Loucy (cell line): ENCODE results near the gene TUBB4B.

Experiments used
- EZH2phosphoT487 ChIP-seq: fragments of 200-600 bp; IDR thresholded peaks from 2 replicates; pipeline ENCODE4 v1.6.1; 2018; ENCODE audit warnings: antibody characterized with exemption, mild to moderate bottlenecking, moderate library complexity, borderline replicate concordance
- TF ChIP-seq, protein P1 (sequence below): fragments of 200-600 bp; sonication (generic); conservative IDR thresholded peaks from 2 replicates; pipeline ENCODE4 v1.5.1; 2014; ENCODE audit warnings: mild to moderate bottlenecking, antibody characterized with exemption, low read length

DNA sequence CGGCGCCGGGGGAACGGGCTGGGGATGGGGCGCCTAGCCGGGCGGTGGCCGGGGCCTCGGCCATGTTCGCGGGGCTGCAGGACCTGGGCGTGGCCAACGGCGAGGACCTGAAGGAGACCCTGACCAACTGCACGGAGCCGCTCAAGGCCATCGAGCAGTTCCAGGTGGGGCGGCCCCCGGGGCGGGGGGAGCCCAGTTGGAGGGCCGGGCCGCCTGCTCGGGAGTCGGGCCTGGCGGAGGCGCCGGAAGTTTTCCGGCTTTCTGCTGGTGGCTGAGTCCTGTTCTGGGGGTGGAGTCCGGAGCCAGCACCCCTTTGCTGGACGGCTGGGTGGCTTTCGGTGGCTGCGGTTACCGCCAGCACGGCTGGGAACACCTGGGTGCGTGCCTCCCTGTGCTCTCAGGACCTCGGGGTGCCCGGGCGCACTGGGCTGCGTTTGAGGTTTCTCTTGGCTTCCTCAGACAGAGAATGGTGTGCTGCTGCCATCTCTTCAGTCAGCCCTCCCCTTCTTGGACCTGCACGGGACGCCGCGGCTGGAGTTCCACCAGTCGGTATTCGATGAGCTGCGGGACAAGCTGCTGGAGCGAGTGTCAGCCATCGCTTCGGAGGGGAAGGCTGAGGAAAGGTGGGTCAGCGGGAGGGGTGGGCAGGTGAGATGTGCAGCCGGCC, 14.5 kb downstream of the TUBB4B start:
- TF ChIP-seq, protein P1, sequence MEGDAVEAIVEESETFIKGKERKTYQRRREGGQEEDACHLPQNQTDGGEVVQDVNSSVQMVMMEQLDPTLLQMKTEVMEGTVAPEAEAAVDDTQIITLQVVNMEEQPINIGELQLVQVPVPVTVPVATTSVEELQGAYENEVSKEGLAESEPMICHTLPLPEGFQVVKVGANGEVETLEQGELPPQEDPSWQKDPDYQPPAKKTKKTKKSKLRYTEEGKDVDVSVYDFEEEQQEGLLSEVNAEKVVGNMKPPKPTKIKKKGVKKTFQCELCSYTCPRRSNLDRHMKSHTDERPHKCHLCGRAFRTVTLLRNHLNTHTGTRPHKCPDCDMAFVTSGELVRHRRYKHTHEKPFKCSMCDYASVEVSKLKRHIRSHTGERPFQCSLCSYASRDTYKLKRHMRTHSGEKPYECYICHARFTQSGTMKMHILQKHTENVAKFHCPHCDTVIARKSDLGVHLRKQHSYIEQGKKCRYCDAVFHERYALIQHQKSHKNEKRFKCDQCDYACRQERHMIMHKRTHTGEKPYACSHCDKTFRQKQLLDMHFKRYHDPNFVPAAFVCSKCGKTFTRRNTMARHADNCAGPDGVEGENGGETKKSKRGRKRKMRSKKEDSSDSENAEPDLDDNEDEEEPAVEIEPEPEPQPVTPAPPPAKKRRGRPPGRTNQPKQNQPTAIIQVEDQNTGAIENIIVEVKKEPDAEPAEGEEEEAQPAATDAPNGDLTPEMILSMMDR = no peak
- TF ChIP-seq EZH2phosphoT487 = no peak
